Spleen (tissue), 11 donors: ENCODE data around the gene PTPRG. TPM values are rescaled to one million over a fixed set of nuclear protein-coding genes. Genes with fewer than 3 reads are reported as not detected.

Experiments used
- DNase-seq: peaks from one replicate; pipeline ENCODE4 v3.0.0-alpha.2; 2020
- H3K27ac ChIP-seq, 8 donors: fragments of 200-600 bp; sonication (generic) in 7 of 8; 1 replicate in 4 of 8; 2 replicates in 4 of 8; pipeline versions ENCODE4 v1.5.0 to v1.8.0; 2016 to 2021; ENCODE audit warnings: inconsistent platforms in 4 of 8, mild to moderate bottlenecking in 4 of 8, moderate library complexity in 1 of 8
- H3K27me3 ChIP-seq, 7 donors: fragments of 200-600 bp; sonication (generic) in 6 of 7; replicated peaks in 1 of 7; 1 replicate in 4 of 7; 2 replicates in 3 of 7; pipeline versions ENCODE4 v1.5.0 to v1.8.0; 2016 to 2021; ENCODE audit warnings: inconsistent platforms in 3 of 7, mild to moderate bottlenecking in 1 of 7
- H3K36me3 ChIP-seq, 6 donors: fragments of 200-600 bp; sonication (generic) in 5 of 6; 1 replicate in 4 of 6; 2 replicates in 2 of 6; pipeline versions ENCODE4 v1.5.0 to v1.8.0; 2016 to 2021; ENCODE audit warnings: inconsistent platforms in 2 of 6
- H3K4me1 ChIP-seq, 6 donors: fragments of 200-600 bp; sonication (generic) in 5 of 6; 1 replicate in 3 of 6; 2 replicates in 3 of 6; pipeline versions ENCODE4 v1.5.0 to v1.8.0; 2016 to 2021; ENCODE audit warnings: inconsistent platforms in 3 of 6
- H3K4me3 ChIP-seq, 8 donors: fragments of 200-600 bp; sonication (generic) in 7 of 8; 1 replicate in 4 of 8; 2 replicates in 4 of 8; pipeline versions ENCODE4 v1.5.0 to v1.8.0; 2016 to 2021; ENCODE audit warnings: inconsistent platforms in 4 of 8, mild to moderate bottlenecking in 4 of 8, moderate library complexity in 2 of 8
- H3K9me3 ChIP-seq, 8 donors: fragments of 200-600 bp; sonication (generic) in 7 of 8; 1 replicate in 4 of 8; 2 replicates in 4 of 8; pipeline versions ENCODE4 v1.5.0 to v1.8.0; 2016 to 2021; ENCODE audit warnings: inconsistent platforms in 4 of 8
- CTCF ChIP-seq, 11 experiments: fragments of 200-600 bp in 7 of 11; fragments of 450-650 bp in 4 of 11; sonication (generic) in 4 of 11; IDR thresholded peaks in 8 of 11; conservative IDR thresholded peaks in 3 of 11; 1 replicate in 7 of 11; 2 replicates in 4 of 11; pipeline versions ENCODE4 v1.4.0 to v1.8.0; 2016 to 2021; ENCODE audit warnings: antibody characterized with exemption in 11 of 11, inconsistent platforms in 4 of 11, mild to moderate bottlenecking in 1 of 11
- POLR2A ChIP-seq, 3 donors: fragments of 450-650 bp; IDR thresholded peaks; one replicate each; pipeline ENCODE4 v1.5.1; 2017; ENCODE audit warnings: antibody characterized with exemption in 3 of 3, mild to moderate bottlenecking in 1 of 3
- POLR2AphosphoS5 ChIP-seq, 3 donors: sonication (generic); formaldehyde crosslinking; IDR thresholded peaks; one replicate each; pipeline ENCODE4 v1.5.1; 2017; ENCODE audit warnings: antibody characterized with exemption in 3 of 3
- WGBS, 5 donors: extraction: QIAGEN DNeasy Blood & Tissue Kit in 3 of 5; methylation state at CpG; one replicate each; pipeline versions ENCODE4 v1.1.5 to v1.1.7; 2013 to 2018; 5-methylcytosine and 5-hydroxymethylcytosine counted together
- intact Hi-C: fragments of 100-400 bp; cut with DNase I; formaldehyde crosslinking; loops from one replicate; pipeline ENCODE4 v1.15.0; 2023; ENCODE audit warnings: low total_unique reads
- polyA plus RNA-seq, 3 donors: library from polyadenylated mRNA; stranded (reverse); fragments of 200-250 nt; gene quantifications; one replicate each; pipeline ENCODE4 v1.2.1, GENCODE V29; 2013
- total RNA-seq, 7 donors: library from RNA; depleted of rRNA in 3 of 7; stranded (reverse); fragments of >200 nt in 3 of 7; fragmentation: NEBNext Ultra II Directional in 4 of 7; extraction: Animal tissue kit (Norgen Biotek cat#: 25700) in 4 of 7; gene quantifications; one replicate each; pipeline versions ENCODE4 v1.1.0 to v1.2.1, GENCODE V29; 2016 to 2021
- donor health status: healthy with polysubstance abuse.
- donor health status: DM: no; HTN: no; CAD: no; lungs with moderate emphysema.
- donor health status: DM: no; HTN: no; CAD: no.
- donor health status: Bipolar disorder and iron deficiency.
- donor health status: healthy.
- donor health status: DM: no; HTN: no; CAD: no.
- donor health status: DM: yes; HTN: yes; CAD: no.

The PTPRG gene
- total and polyA plus RNA-seq, 10 donors = 0.89 to 77.0 (median 34.5) TPM

GRCh38 chr3:61819861-61820260 is 258.5 kb downstream of the PTPRG start:
- no peak for DNase-seq
- no peaks in the 10 kb centered on the region for H3K9me3 ChIP-seq
- TF ChIP-seq CTCF (IDR thresholded peaks at IDR 0.05 in 8 of 11, conservative IDR thresholded peaks at IDR 0.05 in 3 of 11) (no peak), POLR2A (IDR thresholded peaks at IDR 0.05) (no peak), POLR2AphosphoS5 (IDR thresholded peaks at IDR 0.05) (no peak)
- no peak overlapping the region for H3K4me3 ChIP-seq
- H3K4me1 ChIP-seq = no peaks in the 10 kb centered on the region
- no peak overlapping the region for H3K27ac ChIP-seq
- no peaks in the 10 kb centered on the region for H3K36me3 ChIP-seq
- H3K27me3 ChIP-seq = no peaks in the 10 kb centered on the region
- intact Hi-C loops = no loop called here
- WGBS, 5 donors = 82 to 90% (median 86%) methylated on average over 3 of the region's 3 CpGs

GRCh38 chr3:61820306-61820992 is 259.1 kb downstream of the PTPRG start:
- no peak for DNase-seq
- WGBS, 5 donors = 64 to 79% (median 68%) methylated on average over 6 of the region's 6 CpGs
- Histone ChIP-seq H3K27me3 (no peaks in the 10 kb centered on the region), H3K9me3 (no peaks in the 10 kb centered on the region), H3K27ac (no peak overlapping the region), H3K4me1 (no peaks in the 10 kb centered on the region), H3K4me3 (no peak overlapping the region), H3K36me3 (no peaks in the 10 kb centered on the region)
- TF ChIP-seq POLR2A (IDR thresholded peaks at IDR 0.05) = no peak
- no peak for TF ChIP-seq CTCF (IDR thresholded peaks at IDR 0.05 in 8 of 11, conservative IDR thresholded peaks at IDR 0.05 in 3 of 11)
- TF ChIP-seq POLR2AphosphoS5 (IDR thresholded peaks at IDR 0.05) = no peak
- intact Hi-C loops = no loop called here

GRCh38 chr3:61821823-61822251 is 260.5 kb downstream of the PTPRG start:
- Histone ChIP-seq H3K4me1 (no peaks in the 10 kb centered on the region), H3K9me3 (no peaks in the 10 kb centered on the region), H3K4me3 (no peak overlapping the region), H3K27ac (no peak overlapping the region), H3K27me3 (no peaks in the 10 kb centered on the region), H3K36me3 (no peaks in the 10 kb centered on the region)
- intact Hi-C loops = no loop called here
- WGBS, 5 donors = 82 to 90% (median 86%) methylated on average over 1 of the region's 1 CpG
- no peak for DNase-seq
- TF ChIP-seq POLR2A (IDR thresholded peaks at IDR 0.05) (no peak), CTCF (IDR thresholded peaks at IDR 0.05 in 8 of 11, conservative IDR thresholded peaks at IDR 0.05 in 3 of 11) (no peak), POLR2AphosphoS5 (IDR thresholded peaks at IDR 0.05) (no peak)

DNA sequence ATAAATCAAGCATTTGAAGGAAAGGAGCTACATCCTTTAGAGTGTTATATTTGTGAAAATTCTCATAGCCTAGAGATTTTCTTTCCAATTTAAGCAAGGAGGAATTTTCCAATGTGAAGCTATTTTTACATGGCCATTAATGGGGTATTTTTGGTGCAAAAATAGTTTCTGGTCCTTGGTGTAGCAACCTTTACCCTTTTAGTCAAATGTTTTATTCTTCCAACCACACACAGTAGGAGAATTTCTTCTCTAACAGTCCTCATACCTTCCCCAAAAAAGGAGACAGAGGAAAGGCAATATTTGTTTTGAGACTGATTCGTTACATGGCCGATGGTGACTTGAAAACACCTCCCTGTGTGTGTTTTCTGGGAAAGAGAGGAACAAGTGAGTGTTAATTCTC is 261.2 kb downstream of the PTPRG start:
- Histone ChIP-seq H3K27me3 (no peaks in the 10 kb centered on the region), H3K36me3 (no peaks in the 10 kb centered on the region), H3K27ac (no peak overlapping the region), H3K4me1 (no peaks in the 10 kb centered on the region), H3K9me3 (no peaks in the 10 kb centered on the region), H3K4me3 (no peak overlapping the region)
- intact Hi-C loops = no loop called here
- TF ChIP-seq POLR2A (IDR thresholded peaks at IDR 0.05) (no peak), CTCF (IDR thresholded peaks at IDR 0.05 in 8 of 11, conservative IDR thresholded peaks at IDR 0.05 in 3 of 11) (no peak), POLR2AphosphoS5 (IDR thresholded peaks at IDR 0.05) (no peak)
- no peak for DNase-seq
- 87 to 98% (median 92%) methylated on average over 2 of the region's 2 CpGs for WGBS, 5 donors
